ENCODE measurements around the gene STK32B.

Gene STK32B

DNA sequence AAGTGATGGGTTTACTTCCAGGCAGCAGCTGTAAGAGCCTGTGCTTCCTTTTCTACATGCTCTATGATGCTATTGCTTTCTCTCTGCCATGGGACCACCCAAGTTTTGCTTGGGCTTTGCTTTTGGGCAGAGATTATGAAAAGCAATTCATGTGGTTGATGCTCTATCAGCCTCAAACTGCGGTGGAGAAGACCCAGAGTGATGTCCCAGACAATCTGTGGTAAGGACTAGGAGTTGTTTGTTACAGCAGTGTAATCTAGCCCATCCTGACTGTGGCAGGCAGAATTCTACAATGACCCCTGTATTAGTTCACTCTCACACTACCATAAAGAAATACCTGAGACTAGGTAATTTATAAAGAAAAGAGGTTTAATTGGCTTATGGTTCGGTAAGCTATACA is 22.8 kb upstream of the STK32B start:
- Histone ChIP-seq H3K27me3 (no peaks in the 10 kb centered on the region), H4K20me1 (no peaks in the 10 kb centered on the region), H3K27ac (no peak overlapping the region), H3K4me1 (peaks cover 30% of the 10 kb centered on the region), H3K4me3 (no peak overlapping the region), H3K9me3 (no peaks in the 10 kb centered on the region), H3K36me3 (no peaks in the 10 kb centered on the region), H3K4me2 (no peak overlapping the region), H3K9ac (no peak overlapping the region)
- TF ChIP-seq Cebpa-rat (IDR thresholded peaks at IDR 0.05) = no peak

DNA sequence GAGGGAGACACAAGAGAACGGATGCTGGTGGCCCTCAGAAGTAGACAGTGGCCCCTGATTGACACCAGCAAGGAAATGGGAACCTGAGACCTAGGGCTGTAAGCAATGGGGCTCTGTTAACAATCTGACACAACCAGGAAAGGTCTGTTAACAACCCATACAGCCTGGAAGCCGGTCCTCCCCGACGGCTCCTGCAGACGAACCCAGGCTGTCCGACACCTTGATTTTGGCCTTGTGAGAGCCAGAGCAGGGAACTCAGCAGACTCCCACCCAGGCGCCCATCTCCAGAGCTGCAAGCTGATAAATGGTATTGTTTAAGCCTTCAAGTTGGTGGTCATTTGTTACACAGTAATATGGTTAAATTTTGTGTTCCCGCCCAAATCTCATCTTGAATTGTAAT is 21.8 kb upstream of the STK32B start:
- no peak overlapping the region for H3K4me3 ChIP-seq
- H3K4me2 ChIP-seq = no peak overlapping the region
- TF ChIP-seq Cebpa-rat (IDR thresholded peaks at IDR 0.05) = no peak
- no peak overlapping the region for H3K9ac ChIP-seq
- H3K27ac ChIP-seq = no peak overlapping the region
- no peaks in the 10 kb centered on the region for H3K36me3 ChIP-seq
- H3K9me3 ChIP-seq = no peaks in the 10 kb centered on the region
- H3K27me3 ChIP-seq = no peaks in the 10 kb centered on the region
- H4K20me1 ChIP-seq = no peaks in the 10 kb centered on the region
- H3K4me1 ChIP-seq = peaks cover 38% of the 10 kb centered on the region

DNA sequence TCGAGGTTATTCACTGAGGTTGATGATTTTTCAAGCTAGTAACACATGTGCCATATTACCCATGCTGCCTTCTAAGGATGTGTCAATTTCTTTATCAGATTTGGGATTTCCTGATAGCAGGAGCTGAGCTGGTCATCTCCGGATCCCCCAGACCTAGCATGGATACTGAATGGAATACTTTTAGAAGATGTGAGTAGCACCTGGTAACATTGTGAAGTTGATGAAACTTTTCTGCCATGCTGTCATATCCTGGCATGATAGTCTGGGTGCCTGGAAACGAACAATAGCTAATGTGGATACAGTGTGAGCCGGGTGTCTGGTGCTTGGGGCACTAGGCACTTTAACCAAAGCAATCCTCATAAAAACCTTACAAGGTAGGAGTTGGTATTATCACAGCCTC is 21.1 kb upstream of the STK32B start:
- H3K9me3 ChIP-seq = no peaks in the 10 kb centered on the region
- H3K36me3 ChIP-seq = no peaks in the 10 kb centered on the region
- H3K9ac ChIP-seq = no peak overlapping the region
- no peak for TF ChIP-seq Cebpa-rat (IDR thresholded peaks at IDR 0.05)
- no peak overlapping the region for H3K4me2 ChIP-seq
- no peaks in the 10 kb centered on the region for H4K20me1 ChIP-seq
- H3K4me3 ChIP-seq = no peak overlapping the region
- no peaks in the 10 kb centered on the region for H3K27me3 ChIP-seq
- H3K4me1 ChIP-seq = peaks cover 39% of the 10 kb centered on the region
- H3K27ac ChIP-seq = no peak overlapping the region

DNA sequence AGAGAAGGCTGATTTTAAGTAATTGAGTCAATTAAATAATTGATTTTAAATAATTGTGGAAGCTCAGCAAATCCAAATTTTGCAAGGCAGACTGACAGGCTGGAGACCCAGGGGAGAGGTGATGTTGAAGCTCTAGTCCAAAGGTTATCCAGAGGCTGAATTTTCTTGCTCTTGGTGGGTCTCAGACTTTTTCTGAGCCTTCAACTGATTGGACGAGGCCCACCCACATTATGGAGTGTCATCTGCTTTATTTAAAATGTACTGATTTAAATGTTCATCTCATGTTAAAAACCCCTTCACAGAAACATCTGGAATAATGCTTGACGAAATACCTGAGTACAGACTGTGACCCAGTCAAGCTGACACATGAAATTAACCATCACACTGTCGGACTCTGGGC is 20.4 kb upstream of the STK32B start:
- Histone ChIP-seq H3K27ac (no peak overlapping the region), H3K9ac (no peak overlapping the region), H4K20me1 (no peaks in the 10 kb centered on the region), H3K4me2 (no peak overlapping the region), H3K4me3 (no peak overlapping the region), H3K27me3 (no peaks in the 10 kb centered on the region), H3K4me1 (peaks cover 40% of the 10 kb centered on the region), H3K9me3 (no peaks in the 10 kb centered on the region), H3K36me3 (no peaks in the 10 kb centered on the region)
- no peak for TF ChIP-seq Cebpa-rat (IDR thresholded peaks at IDR 0.05)

DNA sequence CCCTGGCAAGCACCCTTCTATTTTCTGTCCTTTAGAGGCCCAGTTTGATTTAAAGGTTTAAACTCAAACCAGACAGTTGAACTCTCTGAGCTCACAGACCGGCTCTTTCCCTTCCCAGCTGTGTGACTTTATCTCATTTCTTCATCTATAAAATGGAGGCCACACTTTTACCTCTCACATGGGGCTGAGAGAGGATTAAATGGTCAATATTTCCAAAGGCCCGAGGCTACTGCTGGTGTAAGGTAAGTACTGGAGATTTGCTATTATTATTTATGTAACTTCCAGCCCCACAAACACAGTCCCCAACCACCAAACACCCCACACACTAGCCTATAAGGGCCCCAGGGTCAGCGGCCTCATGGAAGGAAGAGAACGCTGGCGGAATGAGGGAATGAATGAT is 18.5 kb upstream of the STK32B start:
- H3K36me3 ChIP-seq = no peaks in the 10 kb centered on the region
- no peaks in the 10 kb centered on the region for H4K20me1 ChIP-seq
- H3K4me3 ChIP-seq = no peak overlapping the region
- H3K4me2 ChIP-seq = peak overlapping the region; percentile 70
- no peaks in the 10 kb centered on the region for H3K9me3 ChIP-seq
- H3K4me1 ChIP-seq = peaks cover 45% of the 10 kb centered on the region
- H3K9ac ChIP-seq = no peak overlapping the region
- peak overlapping the region; percentile 79 for H3K27ac ChIP-seq
- no peak for TF ChIP-seq Cebpa-rat (IDR thresholded peaks at IDR 0.05)
- H3K27me3 ChIP-seq = no peaks in the 10 kb centered on the region

DNA sequence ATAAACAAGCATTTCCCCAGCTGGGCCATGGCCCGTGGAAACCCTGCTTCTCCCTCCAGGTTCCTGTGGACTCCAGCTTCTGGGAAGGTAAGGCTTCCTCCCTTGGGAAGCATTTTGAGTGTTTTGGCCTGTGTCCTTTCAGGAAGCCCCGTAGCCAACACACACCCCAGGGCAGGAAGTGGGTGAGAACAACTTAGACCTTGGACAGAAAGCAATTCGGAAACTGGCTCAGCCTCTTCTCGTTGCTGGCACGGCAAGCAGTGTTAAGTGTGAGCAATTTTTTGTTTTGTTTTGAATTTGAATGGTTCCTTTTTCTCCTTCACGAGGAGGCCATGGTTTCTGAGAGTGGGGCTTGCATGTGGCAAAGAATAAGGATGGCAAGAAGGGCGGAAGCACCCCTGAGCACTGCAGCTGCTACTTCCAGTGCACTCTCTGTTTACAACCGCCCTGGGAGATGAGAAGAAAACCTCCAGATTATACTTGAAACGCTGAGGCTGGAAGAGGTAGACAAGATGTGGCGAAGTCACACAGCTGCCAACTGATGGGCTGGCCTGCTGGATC is 17.9 kb upstream of the STK32B start:
- no peak for TF ChIP-seq Cebpa-rat (IDR thresholded peaks at IDR 0.05)
- Histone ChIP-seq H4K20me1 (no peaks in the 10 kb centered on the region), H3K4me3 (peak overlapping the region; percentile 22; the same call in 1 of the 2 replicates), H3K4me1 (peaks cover 45% of the 10 kb centered on the region), H3K27me3 (no peaks in the 10 kb centered on the region), H3K36me3 (no peaks in the 10 kb centered on the region), H3K9ac (peak overlapping the region; percentile 54; the same call in 1 of the 2 replicates), H3K27ac (peak overlapping the region; percentile 79), H3K9me3 (no peaks in the 10 kb centered on the region), H3K4me2 (peak overlapping the region; percentile 70)

DNA sequence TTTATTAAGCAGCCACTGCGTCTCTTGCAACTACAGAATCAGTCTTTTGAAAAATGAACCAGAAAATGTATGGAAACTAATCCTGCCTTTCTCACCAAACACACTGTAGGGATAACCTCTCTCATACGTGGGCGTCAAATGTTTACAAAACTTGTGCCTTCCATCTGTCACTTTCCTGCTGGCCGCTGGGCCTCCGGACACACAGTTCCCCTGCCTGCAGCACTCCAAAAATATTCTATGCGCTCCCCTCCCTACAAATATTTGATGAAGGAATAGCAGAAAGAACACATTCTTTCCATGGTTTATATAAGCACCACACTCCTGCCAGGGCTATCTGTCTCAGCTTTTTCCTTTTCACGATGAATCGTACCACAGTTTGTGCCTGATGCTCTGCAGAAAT is 17.1 kb upstream of the STK32B start:
- Histone ChIP-seq H3K4me3 (no peak overlapping the region), H4K20me1 (no peaks in the 10 kb centered on the region), H3K4me1 (peaks cover 45% of the 10 kb centered on the region), H3K27ac (peak overlapping the region; percentile 79), H3K9me3 (no peaks in the 10 kb centered on the region), H3K36me3 (no peaks in the 10 kb centered on the region), H3K4me2 (peak overlapping the region; percentile 70), H3K27me3 (no peaks in the 10 kb centered on the region), H3K9ac (no peak overlapping the region; the same call in 1 of the 2 replicates)
- TF ChIP-seq Cebpa-rat (IDR thresholded peaks at IDR 0.05) = no peak

DNA sequence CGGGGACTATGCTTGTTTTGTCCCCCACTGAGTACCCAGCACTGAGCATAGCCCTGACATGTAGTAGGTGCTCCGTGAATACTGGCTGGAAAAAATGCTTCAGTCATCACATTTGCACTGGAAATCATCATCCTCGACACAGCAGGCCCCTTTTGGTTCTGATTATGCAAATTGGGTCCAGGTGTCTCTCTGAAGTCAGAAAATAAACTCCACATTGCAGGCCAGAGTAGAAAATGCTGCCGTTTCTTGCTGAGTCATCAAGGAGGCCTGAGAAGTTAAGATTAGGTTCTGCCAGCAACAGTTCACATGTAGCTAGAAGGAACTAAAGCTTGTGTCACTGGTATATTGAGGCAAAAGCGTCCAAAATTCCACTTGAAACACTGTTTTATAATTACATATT is 15.0 kb upstream of the STK32B start:
- Histone ChIP-seq H3K9me3 (0 out of 2 replicates have a peak, but pooled peaks cover 6% of the 10 kb centered on the region), H3K4me2 (0 out of 2 replicates have a peak overlapping the region, but pooled peaks have one; percentile 2), H3K4me1 (peaks cover 45% of the 10 kb centered on the region), H3K4me3 (no peak overlapping the region), H4K20me1 (no peaks in the 10 kb centered on the region), H3K27me3 (no peaks in the 10 kb centered on the region), H3K27ac (no peak overlapping the region), H3K36me3 (no peaks in the 10 kb centered on the region), H3K9ac (no peak overlapping the region)
- no peak for TF ChIP-seq Cebpa-rat (IDR thresholded peaks at IDR 0.05)

DNA sequence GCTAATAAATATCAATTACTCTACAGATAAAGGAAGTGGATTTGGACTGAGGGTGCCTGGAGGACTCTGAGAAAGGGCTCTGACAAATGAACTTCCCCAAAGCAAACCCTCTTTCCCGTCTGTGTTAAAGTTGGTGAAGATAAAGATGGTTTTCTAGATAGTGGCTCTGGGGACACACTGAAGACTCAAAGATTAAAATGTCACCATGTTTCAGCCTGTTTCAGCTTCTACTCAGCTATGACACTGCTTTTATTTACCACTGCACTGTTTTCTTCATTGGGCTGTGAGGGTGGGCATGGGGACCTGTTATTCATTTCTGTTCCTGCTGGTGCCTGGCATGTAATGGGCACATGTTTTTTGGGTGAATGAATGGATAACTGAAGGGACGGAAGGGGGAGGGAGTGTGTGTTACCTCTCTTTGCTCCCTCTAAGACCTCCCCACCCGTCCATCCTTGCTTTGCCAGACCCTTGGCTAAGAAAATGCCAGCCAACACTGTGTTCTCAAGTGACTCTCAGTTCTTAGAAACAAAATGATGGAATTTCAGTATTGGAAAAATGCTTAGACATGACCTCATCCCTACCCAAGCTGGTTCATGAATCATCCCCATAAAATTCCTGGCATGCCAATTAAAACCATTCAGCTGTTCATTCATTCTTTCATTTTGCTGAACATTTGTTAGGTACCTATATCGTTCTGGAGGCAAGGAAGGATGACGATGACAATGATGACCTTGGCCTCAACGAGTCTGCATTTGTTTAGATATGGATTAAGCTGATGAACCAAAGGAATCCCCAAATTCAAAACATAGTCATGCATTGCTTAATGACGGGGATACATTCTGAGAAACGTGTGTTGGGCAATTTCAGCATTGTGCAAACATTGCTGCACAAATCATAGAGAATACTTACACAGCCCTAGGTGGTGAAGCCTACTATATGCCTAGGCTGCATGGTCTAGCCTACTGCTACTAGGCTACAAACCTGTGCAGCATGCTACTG is 13.4 kb upstream of the STK32B start:
- H3K27me3 ChIP-seq = no peaks in the 10 kb centered on the region
- peaks cover 53% of the 10 kb centered on the region for H3K4me1 ChIP-seq
- peak overlapping the region; percentile 10; the same call in 1 of the 2 replicates for H3K4me2 ChIP-seq
- no peaks in the 10 kb centered on the region for H4K20me1 ChIP-seq
- no peak for TF ChIP-seq Cebpa-rat (IDR thresholded peaks at IDR 0.05)
- no peak overlapping the region for H3K27ac ChIP-seq
- no peak overlapping the region for H3K9ac ChIP-seq
- no peaks in the 10 kb centered on the region for H3K36me3 ChIP-seq
- no peak overlapping the region for H3K4me3 ChIP-seq
- 0 out of 2 replicates have a peak, but pooled peaks cover 10% of the 10 kb centered on the region for H3K9me3 ChIP-seq

DNA sequence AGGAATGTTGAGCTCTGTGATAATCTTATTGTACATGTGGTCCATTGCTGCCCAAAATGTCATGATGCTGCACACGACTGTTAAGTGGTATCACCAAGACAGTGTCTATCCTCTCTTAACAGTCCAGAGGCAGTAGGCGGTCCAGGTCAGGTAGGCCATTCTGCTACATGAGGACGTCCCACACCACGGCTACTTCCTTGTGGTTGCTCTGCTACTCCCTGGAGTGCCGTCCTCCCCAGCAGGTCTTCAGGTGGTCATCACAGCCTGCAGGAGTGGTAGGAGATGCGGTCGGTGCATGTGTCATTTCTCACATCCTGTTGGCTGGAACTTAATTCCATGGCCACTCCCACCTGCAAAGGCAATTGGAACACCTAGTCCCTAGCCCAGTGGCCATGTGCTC is 11.5 kb upstream of the STK32B start:
- Histone ChIP-seq H3K27me3 (no peaks in the 10 kb centered on the region), H3K4me3 (no peak overlapping the region), H3K36me3 (no peaks in the 10 kb centered on the region), H3K4me2 (no peak overlapping the region), H3K27ac (no peak overlapping the region), H3K9me3 (0 out of 2 replicates have a peak, but pooled peaks cover 10% of the 10 kb centered on the region), H3K4me1 (peaks cover 53% of the 10 kb centered on the region), H3K9ac (no peak overlapping the region), H4K20me1 (no peaks in the 10 kb centered on the region)
- no peak for TF ChIP-seq Cebpa-rat (IDR thresholded peaks at IDR 0.05)
